ENCODE data around the gene MED13L. TPM values are rescaled to one million over a fixed set of nuclear protein-coding genes. Genes with fewer than 3 reads are reported as not detected.

Gene MED13L
- total and polyA plus RNA-seq, 2 of the 4 experiments (the other 2 are of a cell fraction): 17.9 to 49.1 TPM

DNA sequence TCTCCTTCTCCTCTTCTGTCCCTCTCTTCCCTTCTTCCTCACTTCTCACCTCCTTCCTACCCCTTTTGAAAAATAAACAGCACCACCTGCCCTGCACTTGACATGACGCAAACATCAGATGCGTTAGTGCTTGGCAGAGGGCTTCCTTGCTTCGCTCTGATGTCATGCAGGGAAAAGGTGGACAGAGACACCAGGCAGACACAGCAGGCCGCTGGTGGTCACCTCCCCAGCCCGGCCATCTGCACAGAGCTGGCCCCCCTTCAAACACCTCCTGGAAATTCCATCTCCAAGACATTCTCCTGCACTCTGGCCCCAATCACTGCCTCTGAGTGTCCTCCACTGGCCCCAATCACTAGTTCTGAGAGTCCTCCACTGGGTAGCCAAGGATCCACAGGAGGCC lies 353.6 kb downstream of the MED13L start:
- ChIA-PET POLR2A (ENCODE audit: unreplicated experiment) (no interaction called here), CTCF (no interaction called here)
- Histone ChIP-seq H4K8ac (ENCODE audit: low read depth in 2 of 2, low read length in 2 of 2) (no peak overlapping the region), H3K14ac (replicated peaks; ENCODE audit: low read depth, low read length) (no peak overlapping the region), H3K4ac (ENCODE audit: low read depth, low read length) (no peak overlapping the region), H2AK9ac (replicated peaks; ENCODE audit: low read depth, low read length, poor library complexity) (no peak overlapping the region), H2BK20ac (ENCODE audit: low read depth, low read length) (no peak overlapping the region), H4K20me1 (ENCODE audit: insufficient read depth, low read length) (no peaks in the 10 kb centered on the region), H3K4me1 (ENCODE audit: control insufficient read depth, insufficient read depth, low read length) (peaks cover 3% of the 10 kb centered on the region), H4K91ac (ENCODE audit: insufficient read depth, low read depth, low read length) (no peak overlapping the region), H2AK5ac (ENCODE audit: low read depth, low read length) (no peak overlapping the region), H3K36me3 (ENCODE audit: control insufficient read depth, insufficient read depth, low read length) (no peaks in the 10 kb centered on the region), H3K79me1 (ENCODE audit: low read depth in 1 of 2, low read length in 2 of 2) (no peaks in the 10 kb centered on the region), H2BK5ac (ENCODE audit: low read depth, low read length, poor library complexity, severe bottlenecking) (no peak overlapping the region), H2BK15ac (ENCODE audit: low read depth, low read length) (no peak overlapping the region), H3K18ac (ENCODE audit: low read depth, low read length) (no peak overlapping the region), H2AFZ (replicated peaks; ENCODE audit: low read length, poor library complexity) (no peak overlapping the region), H3K23ac (ENCODE audit: low read depth, low read length) (no peak overlapping the region), H3K9me1 (ENCODE audit: insufficient read depth, low read length) (no peaks in the 10 kb centered on the region), H3K27me3 (ENCODE audit: control insufficient read depth, insufficient read depth, low read length) (peaks cover 10% of the 10 kb centered on the region), H3K4me2 (ENCODE audit: low read depth, low read length) (no peak overlapping the region), H3K9me3 (ENCODE audit: control insufficient read depth, insufficient read depth, low read length) (peaks cover 7% of the 10 kb centered on the region), H3K56ac (ENCODE audit: extremely low read depth, insufficient read depth, low read length) (no peak overlapping the region), H2BK120ac (ENCODE audit: low read depth, low read length) (no peak overlapping the region), H3K27ac (ENCODE audit: insufficient read depth, low read length) (no peak overlapping the region), H4K5ac (ENCODE audit: low read depth, low read length) (no peak overlapping the region), H3K4me3 (ENCODE audit: insufficient read depth, low read depth, low read length) (no peak overlapping the region), H3K9ac (ENCODE audit: low read depth, low read length) (no peak overlapping the region)
- 78% methylated on average over 4 of the region's 5 CpGs; no CpG with 5 or more reads in 1 of the 2 experiments for WGBS, 2 experiments (ENCODE audit: extremely low coverage in 2 of 2, insufficient read length in 1 of 2)
- intact Hi-C loops (cut with micrococcal nuclease): loop anchor here (5.0 kb wide), 1 partner anchor 1757 kb away; no protein-coding TSS in a partner anchor
- no TSS peak for BruUV-seq (replicated peaks)
- in situ Hi-C loops (cut with MboI; ENCODE audit: low sequenced_read_pairs): no loop called here
- TF ChIP-seq RAD21 (IDR thresholded peaks at IDR 0.05; ENCODE audit: low read length) (no peak), BHLHE40 (IDR thresholded peaks at IDR 0.05; ENCODE audit: low read depth, low read length) (no peak), MAFK (IDR thresholded peaks at IDR 0.05; ENCODE audit: low read depth, low read length) (no peak), RFX5 (IDR thresholded peaks at IDR 0.05; ENCODE audit: low read depth, low read length) (no peak), MXI1 (IDR thresholded peaks at IDR 0.05; ENCODE audit: borderline replicate concordance, low read depth, low read length) (no peak), POLR2A (IDR thresholded peaks at IDR 0.05; ENCODE audit: low read depth, low read length) (no peak), MAZ (IDR thresholded peaks at IDR 0.05; ENCODE audit: borderline replicate concordance, low read depth, low read length) (no peak), NFE2L2 (IDR thresholded peaks at IDR 0.05; ENCODE audit: low read depth, low read length) (no peak), RCOR1 (IDR thresholded peaks at IDR 0.05; ENCODE audit: insufficient replicate concordance, low read length) (no peak), SMC3 (IDR thresholded peaks at IDR 0.05; ENCODE audit: low read depth, low read length) (no peak), FOS (IDR thresholded peaks at IDR 0.05; ENCODE audit: low read depth, low read length) (no peak), CHD1 (IDR thresholded peaks at IDR 0.05; ENCODE audit: low read depth, low read length) (no peak), CEBPB (IDR thresholded peaks at IDR 0.05; ENCODE audit: low read depth, low read length) (no peak)
- TF ChIP-seq, protein P1, sequence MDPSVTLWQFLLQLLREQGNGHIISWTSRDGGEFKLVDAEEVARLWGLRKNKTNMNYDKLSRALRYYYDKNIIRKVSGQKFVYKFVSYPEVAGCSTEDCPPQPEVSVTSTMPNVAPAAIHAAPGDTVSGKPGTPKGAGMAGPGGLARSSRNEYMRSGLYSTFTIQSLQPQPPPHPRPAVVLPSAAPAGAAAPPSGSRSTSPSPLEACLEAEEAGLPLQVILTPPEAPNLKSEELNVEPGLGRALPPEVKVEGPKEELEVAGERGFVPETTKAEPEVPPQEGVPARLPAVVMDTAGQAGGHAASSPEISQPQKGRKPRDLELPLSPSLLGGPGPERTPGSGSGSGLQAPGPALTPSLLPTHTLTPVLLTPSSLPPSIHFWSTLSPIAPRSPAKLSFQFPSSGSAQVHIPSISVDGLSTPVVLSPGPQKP (IDR thresholded peaks at IDR 0.05; ENCODE audit: borderline replicate concordance, low read depth, low read length): no peak
- TF ChIP-seq, protein P2, sequence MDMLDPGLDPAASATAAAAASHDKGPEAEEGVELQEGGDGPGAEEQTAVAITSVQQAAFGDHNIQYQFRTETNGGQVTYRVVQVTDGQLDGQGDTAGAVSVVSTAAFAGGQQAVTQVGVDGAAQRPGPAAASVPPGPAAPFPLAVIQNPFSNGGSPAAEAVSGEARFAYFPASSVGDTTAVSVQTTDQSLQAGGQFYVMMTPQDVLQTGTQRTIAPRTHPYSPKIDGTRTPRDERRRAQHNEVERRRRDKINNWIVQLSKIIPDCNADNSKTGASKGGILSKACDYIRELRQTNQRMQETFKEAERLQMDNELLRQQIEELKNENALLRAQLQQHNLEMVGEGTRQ (IDR thresholded peaks at IDR 0.05; ENCODE audit: low read depth, low read length): no peak
- TF ChIP-seq, protein P3, sequence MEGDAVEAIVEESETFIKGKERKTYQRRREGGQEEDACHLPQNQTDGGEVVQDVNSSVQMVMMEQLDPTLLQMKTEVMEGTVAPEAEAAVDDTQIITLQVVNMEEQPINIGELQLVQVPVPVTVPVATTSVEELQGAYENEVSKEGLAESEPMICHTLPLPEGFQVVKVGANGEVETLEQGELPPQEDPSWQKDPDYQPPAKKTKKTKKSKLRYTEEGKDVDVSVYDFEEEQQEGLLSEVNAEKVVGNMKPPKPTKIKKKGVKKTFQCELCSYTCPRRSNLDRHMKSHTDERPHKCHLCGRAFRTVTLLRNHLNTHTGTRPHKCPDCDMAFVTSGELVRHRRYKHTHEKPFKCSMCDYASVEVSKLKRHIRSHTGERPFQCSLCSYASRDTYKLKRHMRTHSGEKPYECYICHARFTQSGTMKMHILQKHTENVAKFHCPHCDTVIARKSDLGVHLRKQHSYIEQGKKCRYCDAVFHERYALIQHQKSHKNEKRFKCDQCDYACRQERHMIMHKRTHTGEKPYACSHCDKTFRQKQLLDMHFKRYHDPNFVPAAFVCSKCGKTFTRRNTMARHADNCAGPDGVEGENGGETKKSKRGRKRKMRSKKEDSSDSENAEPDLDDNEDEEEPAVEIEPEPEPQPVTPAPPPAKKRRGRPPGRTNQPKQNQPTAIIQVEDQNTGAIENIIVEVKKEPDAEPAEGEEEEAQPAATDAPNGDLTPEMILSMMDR (conservative IDR thresholded peaks at IDR 0.05; ENCODE audit: low read depth, low read length): no peak
- ATAC-seq (ENCODE audit: low read depth) (no peak), DNase-seq (no peak)
- dilution Hi-C loops (cut with HindIII; ENCODE audit: low sequenced_read_pairs, unreplicated experiment): no loop called here
